WTC11 (cell line): Measurements from ENCODE around the gene HERPUD2. TPM values are rescaled to one million over a fixed set of nuclear protein-coding genes. Genes with fewer than 3 reads are reported as not detected.

Source experiments
- ATAC-seq: fragments of 200-7000 bp; cut with Tn5 transposase; 2 replicates; pipeline ENCODE4 v1.10.0; 2021; ENCODE audit warnings: mild to moderate bottlenecking, moderate library complexity
- CTCF ChIA-PET: fragments of 300-600 bp; sonication (Branson Sonifier 250); formaldehyde crosslinking; loops from one replicate; lab custom pipeline; 2021; ENCODE audit warnings: antibody characterized with exemption; lab: Charles Lee
- POLR2A ChIA-PET: fragments of 350-600 bp; sonication (Branson Sonifier 250); formaldehyde crosslinking; loops from one replicate; lab custom pipeline; 2021; ENCODE audit warnings: antibody characterized with exemption; lab: Charles Lee
- DNase-seq: peaks from one replicate; pipeline ENCODE4 v3.0.0; 2021; ENCODE audit warnings: low spot score
- H3K27ac Mint-ChIP-seq: 2 replicates; pipeline ENCODE4 v1.8.0; 2021; ENCODE audit warnings: mixed read lengths
- H3K27me3 Mint-ChIP-seq: 2 replicates; pipeline ENCODE4 v1.8.0; 2021; ENCODE audit warnings: low read depth, mild to moderate bottlenecking, moderate library complexity, mixed read lengths
- H3K36me3 Mint-ChIP-seq: 2 replicates; pipeline ENCODE4 v1.8.0; 2021; ENCODE audit warnings: mixed read lengths
- H3K4me1 Mint-ChIP-seq: 2 replicates; pipeline ENCODE4 v1.8.0; 2022; ENCODE audit warnings: mixed read lengths
- H3K4me3 Mint-ChIP-seq: 2 replicates; pipeline ENCODE4 v1.8.0; 2021; ENCODE audit warnings: mild to moderate bottlenecking, moderate library complexity, mixed read lengths
- H3K9me3 Mint-ChIP-seq: 2 replicates; pipeline ENCODE4 v1.8.0; 2021; ENCODE audit warnings: mixed read lengths
- CTCF ChIP-seq: fragments of 200-600 bp; IDR thresholded peaks from 2 replicates; pipeline ENCODE4 v1.8.0; 2022; ENCODE audit warnings: antibody characterized with exemption
- ESRRA ChIP-seq: sonication (generic); formaldehyde crosslinking; IDR thresholded peaks from 2 replicates; pipeline ENCODE4 v1.8.1; 2022; ENCODE audit warnings: mild to moderate bottlenecking, missing genetic modification reagents, borderline replicate concordance
- FOXP1 ChIP-seq: sonication (generic); formaldehyde crosslinking; IDR thresholded peaks from 2 replicates; pipeline ENCODE4 v1.8.0; 2022; ENCODE audit warnings: missing genetic modification reagents, mild to moderate bottlenecking, moderate library complexity, borderline replicate concordance
- GABPB1 ChIP-seq: sonication (generic); formaldehyde crosslinking; IDR thresholded peaks from 2 replicates; pipeline ENCODE4 v1.8.1; 2023; ENCODE audit warnings: mild to moderate bottlenecking, missing genetic modification reagents
- GRHL2 ChIP-seq: fragments of 250-450 bp; sonication (Bioruptor Pico); IDR thresholded peaks from 2 replicates; pipeline ENCODE4 v1.8.0; 2022; ENCODE audit warnings: mild to moderate bottlenecking, moderate library complexity; ENCODE audit not compliant: insufficient replicate concordance, severe bottlenecking
- JUN ChIP-seq: sonication (generic); formaldehyde crosslinking; IDR thresholded peaks from 2 replicates; pipeline ENCODE4 v1.8.0; 2023; ENCODE audit warnings: mild to moderate bottlenecking, missing genetic modification reagents
- MYBL2 ChIP-seq: sonication (generic); formaldehyde crosslinking; IDR thresholded peaks from 2 replicates; pipeline ENCODE4 v1.8.1; 2023; ENCODE audit warnings: mild to moderate bottlenecking, moderate library complexity, missing genetic modification reagents
- NFYB ChIP-seq: sonication (generic); formaldehyde crosslinking; conservative IDR thresholded peaks from 2 replicates; pipeline ENCODE4 v1.8.0; 2022; ENCODE audit warnings: low read depth, missing genetic modification reagents
- SMAD3 ChIP-seq: sonication (generic); formaldehyde crosslinking; IDR thresholded peaks from 2 replicates; pipeline ENCODE4 v1.8.0; 2022; ENCODE audit warnings: missing genetic modification reagents, mild to moderate bottlenecking, borderline replicate concordance
- ZNF121 ChIP-seq: sonication (generic); formaldehyde crosslinking; IDR thresholded peaks from 2 replicates; pipeline ENCODE4 v1.8.0; 2023; ENCODE audit warnings: missing genetic modification reagents
- ZNF219 ChIP-seq: sonication (generic); formaldehyde crosslinking; IDR thresholded peaks from 2 replicates; pipeline ENCODE4 v1.8.0; 2023; ENCODE audit warnings: missing genetic modification reagents, mild to moderate bottlenecking, borderline replicate concordance
- ZNF263 ChIP-seq: sonication (generic); formaldehyde crosslinking; IDR thresholded peaks from 2 replicates; pipeline ENCODE4 v1.8.1; 2022; ENCODE audit warnings: low read depth, mild to moderate bottlenecking, moderate library complexity, missing genetic modification reagents
- ZNF416 ChIP-seq: fragments of 250-450 bp; sonication (Bioruptor Pico); IDR thresholded peaks from 2 replicates; pipeline ENCODE4 v1.9.0; 2021; ENCODE audit warnings: mild to moderate bottlenecking, inconsistent platforms
- ZNF512 ChIP-seq: sonication (generic); formaldehyde crosslinking; IDR thresholded peaks from 2 replicates; pipeline ENCODE4 v1.8.1; 2022; ENCODE audit warnings: missing genetic modification reagents, borderline replicate concordance
- ZNF671 ChIP-seq: fragments of 250-450 bp; sonication (Bioruptor Pico); IDR thresholded peaks from 2 replicates; pipeline ENCODE4 v1.8.0; 2021; ENCODE audit warnings: mild to moderate bottlenecking
- ZSCAN18 ChIP-seq: fragments of 250-450 bp; sonication (Bioruptor Pico); IDR thresholded peaks from 2 replicates; pipeline ENCODE4 v2.1.2; 2022; ENCODE audit warnings: mild to moderate bottlenecking, moderate library complexity
- total RNA-seq: library from RNA; stranded (reverse); gene quantifications from 3 replicates; pipeline ENCODE4 v1.2.3, GENCODE V29; 2021
- TF ChIP-seq, protein P1 (sequence below): sonication (generic); formaldehyde crosslinking; IDR thresholded peaks from 2 replicates; pipeline ENCODE4 v1.8.0; 2022; ENCODE audit warnings: mild to moderate bottlenecking, missing genetic modification reagents
- TF ChIP-seq, protein P2 (sequence below): sonication (generic); formaldehyde crosslinking; IDR thresholded peaks from 2 replicates; pipeline ENCODE4 v1.8.0; 2022; ENCODE audit warnings: missing genetic modification reagents
- TF ChIP-seq, protein P3 (sequence below): fragments of 250-450 bp; sonication (Bioruptor Pico); IDR thresholded peaks from 2 replicates; pipeline ENCODE4 v1.9.0; 2021; ENCODE audit warnings: mild to moderate bottlenecking, borderline replicate concordance
- TF ChIP-seq, protein P4 (sequence below): fragments of 250-450 bp; sonication (Bioruptor Pico); IDR thresholded peaks from 2 replicates; pipeline ENCODE4 v1.9.0; 2021; ENCODE audit warnings: mild to moderate bottlenecking

HERPUD2 gene
- total RNA-seq, 1 experiment from 2014 or later, result 16.2 TPM

GRCh38 chr7:35624299-35625186 lies 70.4 kb downstream of the HERPUD2 start:
- peak; percentile 52 for DNase-seq
- no peaks in the 10 kb centered on the region for H3K36me3 Mint-ChIP-seq
- H3K27me3 Mint-ChIP-seq, result no peaks in the 10 kb centered on the region
- CTCF ChIA-PET, result interaction anchor here (0.5 to 3.7 kb wide), 34 partner anchors 9 to 1304 kb away, joined by 3 to 33 read pairs (median 4); partner anchors contain the start of genes HERPUD2 and SEPTIN7
- POLR2A ChIA-PET, result no interaction called here
- ATAC-seq, result peak; percentile 97
- no peak overlapping the region for H3K4me3 Mint-ChIP-seq
- peaks cover 17% of the 10 kb centered on the region for H3K4me1 Mint-ChIP-seq
- TF ChIP-seq, protein P1, sequence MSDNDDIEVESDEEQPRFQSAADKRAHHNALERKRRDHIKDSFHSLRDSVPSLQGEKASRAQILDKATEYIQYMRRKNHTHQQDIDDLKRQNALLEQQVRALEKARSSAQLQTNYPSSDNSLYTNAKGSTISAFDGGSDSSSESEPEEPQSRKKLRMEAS (CRISPR knock-in tag), result no peak
- TF ChIP-seq GABPB1 (CRISPR knock-in tag) (no peak), GRHL2 (no peak), ZNF512 (CRISPR knock-in tag) (no peak), ZNF671 (CRISPR knock-in tag) (0 out of 2 replicates have a peak, but pooled peaks have one; percentile 25), ZNF121 (no peak), FOXP1 (CRISPR knock-in tag) (no peak), ZNF263 (no peak), ZSCAN18 (CRISPR knock-in tag) (0 out of 2 replicates have a peak, but pooled peaks have one; percentile 50), SMAD3 (CRISPR knock-in tag) (no peak), NFYB (CRISPR knock-in tag) (no peak), ZNF416 (CRISPR knock-in tag) (no peak), JUN (CRISPR knock-in tag) (no peak), ESRRA (CRISPR knock-in tag) (no peak), MYBL2 (CRISPR knock-in tag) (no peak), CTCF (peak; percentile 69), ZNF219 (CRISPR knock-in tag) (no peak)
- TF ChIP-seq, protein P2, sequence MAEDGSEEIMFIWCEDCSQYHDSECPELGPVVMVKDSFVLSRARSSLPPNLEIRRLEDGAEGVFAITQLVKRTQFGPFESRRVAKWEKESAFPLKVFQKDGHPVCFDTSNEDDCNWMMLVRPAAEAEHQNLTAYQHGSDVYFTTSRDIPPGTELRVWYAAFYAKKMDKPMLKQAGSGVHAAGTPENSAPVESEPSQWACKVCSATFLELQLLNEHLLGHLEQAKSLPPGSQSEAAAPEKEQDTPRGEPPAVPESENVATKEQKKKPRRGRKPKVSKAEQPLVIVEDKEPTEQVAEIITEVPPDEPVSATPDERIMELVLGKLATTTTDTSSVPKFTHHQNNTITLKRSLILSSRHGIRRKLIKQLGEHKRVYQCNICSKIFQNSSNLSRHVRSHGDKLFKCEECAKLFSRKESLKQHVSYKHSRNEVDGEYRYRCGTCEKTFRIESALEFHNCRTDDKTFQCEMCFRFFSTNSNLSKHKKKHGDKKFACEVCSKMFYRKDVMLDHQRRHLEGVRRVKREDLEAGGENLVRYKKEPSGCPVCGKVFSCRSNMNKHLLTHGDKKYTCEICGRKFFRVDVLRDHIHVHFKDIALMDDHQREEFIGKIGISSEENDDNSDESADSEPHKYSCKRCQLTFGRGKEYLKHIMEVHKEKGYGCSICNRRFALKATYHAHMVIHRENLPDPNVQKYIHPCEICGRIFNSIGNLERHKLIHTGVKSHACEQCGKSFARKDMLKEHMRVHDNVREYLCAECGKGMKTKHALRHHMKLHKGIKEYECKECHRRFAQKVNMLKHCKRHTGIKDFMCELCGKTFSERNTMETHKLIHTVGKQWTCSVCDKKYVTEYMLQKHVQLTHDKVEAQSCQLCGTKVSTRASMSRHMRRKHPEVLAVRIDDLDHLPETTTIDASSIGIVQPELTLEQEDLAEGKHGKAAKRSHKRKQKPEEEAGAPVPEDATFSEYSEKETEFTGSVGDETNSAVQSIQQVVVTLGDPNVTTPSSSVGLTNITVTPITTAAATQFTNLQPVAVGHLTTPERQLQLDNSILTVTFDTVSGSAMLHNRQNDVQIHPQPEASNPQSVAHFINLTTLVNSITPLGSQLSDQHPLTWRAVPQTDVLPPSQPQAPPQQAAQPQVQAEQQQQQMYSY (CRISPR knock-in tag), result no peak
- TF ChIP-seq, protein P3, sequence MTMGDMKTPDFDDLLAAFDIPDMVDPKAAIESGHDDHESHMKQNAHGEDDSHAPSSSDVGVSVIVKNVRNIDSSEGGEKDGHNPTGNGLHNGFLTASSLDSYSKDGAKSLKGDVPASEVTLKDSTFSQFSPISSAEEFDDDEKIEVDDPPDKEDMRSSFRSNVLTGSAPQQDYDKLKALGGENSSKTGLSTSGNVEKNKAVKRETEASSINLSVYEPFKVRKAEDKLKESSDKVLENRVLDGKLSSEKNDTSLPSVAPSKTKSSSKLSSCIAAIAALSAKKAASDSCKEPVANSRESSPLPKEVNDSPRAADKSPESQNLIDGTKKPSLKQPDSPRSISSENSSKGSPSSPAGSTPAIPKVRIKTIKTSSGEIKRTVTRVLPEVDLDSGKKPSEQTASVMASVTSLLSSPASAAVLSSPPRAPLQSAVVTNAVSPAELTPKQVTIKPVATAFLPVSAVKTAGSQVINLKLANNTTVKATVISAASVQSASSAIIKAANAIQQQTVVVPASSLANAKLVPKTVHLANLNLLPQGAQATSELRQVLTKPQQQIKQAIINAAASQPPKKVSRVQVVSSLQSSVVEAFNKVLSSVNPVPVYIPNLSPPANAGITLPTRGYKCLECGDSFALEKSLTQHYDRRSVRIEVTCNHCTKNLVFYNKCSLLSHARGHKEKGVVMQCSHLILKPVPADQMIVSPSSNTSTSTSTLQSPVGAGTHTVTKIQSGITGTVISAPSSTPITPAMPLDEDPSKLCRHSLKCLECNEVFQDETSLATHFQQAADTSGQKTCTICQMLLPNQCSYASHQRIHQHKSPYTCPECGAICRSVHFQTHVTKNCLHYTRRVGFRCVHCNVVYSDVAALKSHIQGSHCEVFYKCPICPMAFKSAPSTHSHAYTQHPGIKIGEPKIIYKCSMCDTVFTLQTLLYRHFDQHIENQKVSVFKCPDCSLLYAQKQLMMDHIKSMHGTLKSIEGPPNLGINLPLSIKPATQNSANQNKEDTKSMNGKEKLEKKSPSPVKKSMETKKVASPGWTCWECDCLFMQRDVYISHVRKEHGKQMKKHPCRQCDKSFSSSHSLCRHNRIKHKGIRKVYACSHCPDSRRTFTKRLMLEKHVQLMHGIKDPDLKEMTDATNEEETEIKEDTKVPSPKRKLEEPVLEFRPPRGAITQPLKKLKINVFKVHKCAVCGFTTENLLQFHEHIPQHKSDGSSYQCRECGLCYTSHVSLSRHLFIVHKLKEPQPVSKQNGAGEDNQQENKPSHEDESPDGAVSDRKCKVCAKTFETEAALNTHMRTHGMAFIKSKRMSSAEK (CRISPR knock-in tag), result no peak
- TF ChIP-seq, protein P4, sequence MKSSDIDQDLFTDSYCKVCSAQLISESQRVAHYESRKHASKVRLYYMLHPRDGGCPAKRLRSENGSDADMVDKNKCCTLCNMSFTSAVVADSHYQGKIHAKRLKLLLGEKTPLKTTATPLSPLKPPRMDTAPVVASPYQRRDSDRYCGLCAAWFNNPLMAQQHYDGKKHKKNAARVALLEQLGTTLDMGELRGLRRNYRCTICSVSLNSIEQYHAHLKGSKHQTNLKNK (CRISPR knock-in tag), result no peak
- H3K27ac Mint-ChIP-seq, result no peak overlapping the region
- no peaks in the 10 kb centered on the region for H3K9me3 Mint-ChIP-seq
